ENCODE data around the gene EBF3.

GRCh38 chr10:130012129-130012528 lies 48.1 kb upstream of the EBF3 start:
- TF ChIP-seq CTCF (IDR thresholded peaks at IDR 0.05; ENCODE audit: low read depth, low read length) (no peak), EZH2phosphoT487 (IDR thresholded peaks at IDR 0.05; ENCODE audit: low read depth) (no peak)
